HepG2 (cell line): Measurements from ENCODE around the gene GTPBP6. TPM values are rescaled to one million over a fixed set of nuclear protein-coding genes. Genes with fewer than 3 reads are reported as not detected.

ENCODE experiments used
- ATAC-seq: fragments of 200-7000 bp; cut with Tn5 transposase; 3 replicates; pipeline ENCODE4 v1.9.1; 2020; ENCODE audit warnings: mild to moderate bottlenecking, moderate library complexity
- BruUV-seq: library from RNA; stranded (reverse); fragments of 400-500 nt; replicated peaks from 2 replicates; lab custom pipeline; 2021; lab: Mats Ljungman, UMichigan
- CTCF ChIA-PET: fragments of 300-600 bp; formaldehyde crosslinking; extraction: SDS; loops from one replicate; lab custom pipeline; 2021; ENCODE audit warnings: low total read pairs, inconsistent platforms, low intra/inter-chr PET ratio; lab: Yijun Ruan, JAX
- POLR2A ChIA-PET: fragments of 350-600 bp; sonication (Branson Sonifier 250); formaldehyde crosslinking; loops from one replicate; lab custom pipeline; 2020; ENCODE audit warnings: antibody characterized with exemption, inconsistent platforms; lab: Yijun Ruan, JAX
- DNase-seq: peaks from one replicate; pipeline ENCODE4 v3.0.0-alpha.2; 2015; ENCODE audit warnings: low spot score
- FAIRE-seq: peaks from 3 replicates; lab custom pipeline; 2011; peaks lifted over from hg19 to GRCh38; lab: Jason Lieb, UNC
- H2AFZ ChIP-seq: one replicate; pipeline ENCODE4 v1.6.1; 2011; ENCODE audit warnings: low read length, inconsistent platforms
- H3K27ac ChIP-seq: fragments of 300-600 bp; 3 replicates; pipeline ENCODE4 v1.8.0; 2011; ENCODE audit warnings: mixed run types, mild to moderate bottlenecking, mixed read lengths, low read length, inconsistent platforms; ENCODE audit not compliant: insufficient read depth; ENCODE audit errors: extremely low read length
- H3K27me3 ChIP-seq, 2 experiments: fragments of 200-600 bp in 1 of 2; 2 replicates in 1 of 2; 3 replicates in 1 of 2; pipeline versions ENCODE4 v1.6.0 to v1.8.0; 2011; ENCODE audit warnings: low read length in 2 of 2, mild to moderate bottlenecking in 2 of 2, moderate library complexity in 2 of 2, inconsistent platforms in 1 of 2; ENCODE audit not compliant: insufficient read depth in 2 of 2, control insufficient read depth in 1 of 2
- H3K36me3 ChIP-seq, 2 experiments: fragments of 200-600 bp in 1 of 2; replicated peaks in 1 of 2; 2 replicates in 1 of 2; 3 replicates in 1 of 2; pipeline versions ENCODE4 v1.5.1 to v1.8.0; 2011; ENCODE audit warnings: low read length in 2 of 2, inconsistent platforms in 1 of 2; ENCODE audit not compliant: insufficient read depth in 2 of 2, control insufficient read depth in 1 of 2
- H3K4me1 ChIP-seq: 2 replicates; pipeline ENCODE4 v1.5.1; 2012; ENCODE audit warnings: low read length, inconsistent platforms; ENCODE audit not compliant: insufficient read depth
- H3K4me2 ChIP-seq: 2 replicates; pipeline ENCODE4 v1.6.0; 2011; ENCODE audit warnings: low read depth, low read length, inconsistent platforms
- H3K4me3 ChIP-seq, 3 experiments: fragments of 200-600 bp in 1 of 3; sonication (generic), shearing (Covaris generic) in 1 of 3; replicated peaks in 1 of 3; 2 replicates each; pipeline ENCODE4 v1.5.1; 2011 to 2016; ENCODE audit warnings: low read length in 3 of 3, inconsistent platforms in 2 of 3, low read depth in 2 of 3, mild to moderate bottlenecking in 2 of 3, control low read depth in 1 of 3, mixed read lengths in 1 of 3; ENCODE audit not compliant: insufficient read depth in 1 of 3
- H3K79me2 ChIP-seq: one replicate; pipeline ENCODE4 v1.6.1; 2011; ENCODE audit warnings: low read length, inconsistent platforms; ENCODE audit not compliant: insufficient read depth
- H3K9ac ChIP-seq: 2 replicates; pipeline ENCODE4 v1.6.0; 2011; ENCODE audit warnings: mild to moderate bottlenecking, low read depth, low read length, inconsistent platforms; ENCODE audit not compliant: insufficient read depth
- H3K9me3 ChIP-seq: 2 replicates; pipeline ENCODE4 v1.5.1; 2012; ENCODE audit warnings: mild to moderate bottlenecking, low read length
- H4K20me1 ChIP-seq: 2 replicates; pipeline ENCODE4 v1.6.0; 2011; ENCODE audit warnings: inconsistent platforms, mild to moderate bottlenecking, low read length, moderate library complexity; ENCODE audit not compliant: insufficient read depth
- HMG20A ChIP-seq: IDR thresholded peaks from 2 replicates; pipeline ENCODE4 v1.6.1; 2016; ENCODE audit warnings: borderline replicate concordance
- HNRNPL ChIP-seq: fragments of 200-400 bp; formaldehyde crosslinking; IDR thresholded peaks from 2 replicates; pipeline ENCODE4 v1.6.1; 2017; ENCODE audit warnings: mild to moderate bottlenecking, low read depth, low read length
- PAF1 ChIP-seq: IDR thresholded peaks from 2 replicates; pipeline ENCODE4 v1.6.1; 2016; ENCODE audit warnings: missing genetic modification reagents, missing compliant biosample characterization
- POLR2A ChIP-seq, 2 experiments: IDR thresholded peaks; 2 replicates each; pipeline ENCODE4 v1.6.1; 2011; ENCODE audit warnings: low read depth in 2 of 2, low read length in 2 of 2, mild to moderate bottlenecking in 1 of 2, moderate library complexity in 1 of 2; ENCODE audit not compliant: insufficient read depth in 1 of 2
- POLR2AphosphoS5 ChIP-seq: IDR thresholded peaks from 2 replicates; pipeline ENCODE4 v1.6.1; 2012; ENCODE audit warnings: low read depth, low read length
- POLR2G ChIP-seq: fragments of 200-400 bp; formaldehyde crosslinking; IDR thresholded peaks from 2 replicates; pipeline ENCODE4 v1.6.1; 2018; ENCODE audit warnings: mild to moderate bottlenecking, low read depth, low read length, moderate library complexity
- RBFOX2 ChIP-seq: fragments of 200-400 bp; formaldehyde crosslinking; IDR thresholded peaks from 2 replicates; pipeline ENCODE4 v1.6.1; 2017; ENCODE audit warnings: low read depth, mild to moderate bottlenecking, low read length
- SALL1 ChIP-seq: sonication (generic); formaldehyde crosslinking; IDR thresholded peaks from 2 replicates; pipeline ENCODE4 v1.8.0; 2022; ENCODE audit warnings: mild to moderate bottlenecking, missing genetic modification reagents
- TARDBP ChIP-seq: sonication (generic); formaldehyde crosslinking; IDR thresholded peaks from 2 replicates; pipeline ENCODE4 v1.8.0; 2022; ENCODE audit warnings: mild to moderate bottlenecking, missing genetic modification reagents
- TFE3 ChIP-seq: IDR thresholded peaks from 2 replicates; pipeline ENCODE4 v1.6.1; 2016
- ZFP90 ChIP-seq: sonication (generic); formaldehyde crosslinking; IDR thresholded peaks from 2 replicates; pipeline ENCODE4 v1.8.0; 2022; ENCODE audit warnings: missing genetic modification reagents, mild to moderate bottlenecking, inconsistent platforms, borderline replicate concordance
- ZNF124 ChIP-seq: sonication (generic); formaldehyde crosslinking; IDR thresholded peaks from 2 replicates; pipeline ENCODE4 v1.4.0; 2020; ENCODE audit warnings: missing genetic modification reagents
- ZNF556 ChIP-seq: sonication (generic); formaldehyde crosslinking; IDR thresholded peaks from 2 replicates; pipeline ENCODE4 v1.4.0; 2020; ENCODE audit warnings: mild to moderate bottlenecking, missing genetic modification reagents, borderline replicate concordance
- ZSCAN31 ChIP-seq: sonication (generic); formaldehyde crosslinking; IDR thresholded peaks from 2 replicates; pipeline ENCODE4 v1.5.0; 2020; ENCODE audit warnings: low read depth, mild to moderate bottlenecking, missing genetic modification reagents
- ZZZ3 ChIP-seq: sonication (generic); formaldehyde crosslinking; IDR thresholded peaks from 2 replicates; pipeline ENCODE4 v1.4.0; 2020; ENCODE audit warnings: missing genetic modification reagents, mild to moderate bottlenecking, borderline replicate concordance
- WGBS: methylation state at CpG from one replicate; pipeline ENCODE4 v1.1.6; 2017; ENCODE audit warnings: low lambda C conversion rate; 5-methylcytosine and 5-hydroxymethylcytosine counted together
- in situ Hi-C: cut with HindIII; loops from 2 replicates; pipeline ENCODE4 v1.10.0; 2017; ENCODE audit warnings: low pct_unique_long_range_greater_than_20kb; ENCODE audit not compliant: extremely low pct_ligation_motif_present
- intact Hi-C: fragments of 100-400 bp; cut with micrococcal nuclease; formaldehyde crosslinking; loops from one replicate; pipeline ENCODE4 v1.10.0; 2022; ENCODE audit not compliant: unreplicated experiment
- polyA plus RNA-seq, 8 experiments: library from polyadenylated mRNA; depleted of rRNA in 3 of 8; stranded (reverse) in 7 of 8; unstranded in 1 of 8; fragments of >200 nt; fragmentation: Illumina TruSeq in 4 of 8; extraction: Trizol in 4 of 8; gene quantifications; 2 replicates each; pipeline versions ENCODE4 v1.2.1 to v1.2.3, GENCODE V29; 2011 to 2016; ENCODE audit warnings: low read depth in 4 of 8, missing spikeins in 1 of 8, mixed read lengths in 1 of 8; ENCODE audit not compliant: insufficient read depth in 1 of 8
- total RNA-seq, 5 experiments: library from RNA; depleted of rRNA; stranded (reverse); fragments of >200 nt; fragmentation: Illumina TruSeq; extraction: Trizol; gene quantifications; 2 replicates each; pipeline ENCODE4 v1.2.3, GENCODE V29; 2016; ENCODE audit warnings: low read depth in 1 of 5
- TF ChIP-seq, protein P1 (sequence below): sonication (generic); formaldehyde crosslinking; IDR thresholded peaks from 2 replicates; pipeline ENCODE4 v1.4.0; 2020; ENCODE audit warnings: missing genetic modification reagents, mild to moderate bottlenecking, borderline replicate concordance
- TF ChIP-seq, protein P2 (sequence below): fragments of 450-650 bp; IDR thresholded peaks from 2 replicates; pipeline ENCODE4 v1.6.1; 2016

The GTPBP6 gene
- total and polyA plus RNA-seq, 2 of the 13 experiments (the other 11 are each of a cell fraction or from before 2014, with no cell fraction given) = 20.2 to 39.6 TPM

DNA sequence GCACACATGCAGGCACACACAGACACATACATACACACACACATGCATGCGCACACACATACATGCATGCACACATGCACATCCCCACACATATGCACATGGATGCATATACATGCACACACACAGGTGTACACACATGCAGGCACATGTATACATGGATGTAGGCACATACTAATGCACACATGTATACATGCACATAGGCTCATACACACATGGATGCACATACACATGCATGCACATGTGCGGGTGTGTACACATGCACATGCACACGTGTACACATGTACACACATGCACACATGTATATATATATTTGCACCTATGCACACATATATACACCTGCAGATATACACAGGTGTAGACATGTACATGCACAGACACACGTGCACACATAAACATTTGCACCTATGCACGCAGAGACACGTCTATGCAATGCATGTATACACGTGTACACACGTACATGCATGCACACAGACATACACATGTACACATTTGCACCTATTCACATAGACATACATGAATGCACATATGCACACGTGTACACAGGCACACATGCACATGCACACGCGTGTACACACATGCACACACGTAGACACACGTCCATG is 33.4 kb downstream of the GTPBP6 start:
- Histone ChIP-seq H2AFZ (no peak overlapping the region), H3K36me3 (peaks cover 36 to 69% of the 10 kb centered on the region in 2 experiments), H3K4me2 (no peak overlapping the region), H3K4me3 (no peak overlapping the region), H3K9ac (no peak overlapping the region), H3K79me2 (peaks cover 35% of the 10 kb centered on the region), H3K4me1 (peaks cover 33% of the 10 kb centered on the region), H3K27ac (no peak overlapping the region), H4K20me1 (peaks cover 62% of the 10 kb centered on the region), H3K9me3 (no peaks in the 10 kb centered on the region), H3K27me3 (no peaks in the 10 kb centered on the region)
- no peak for DNase-seq
- ATAC-seq = no peak
- ChIA-PET POLR2A (no interaction called here), CTCF (no interaction called here)
- no TSS peak for BruUV-seq
- intact Hi-C loops (no loop called here), in situ Hi-C loops (no loop called here)
- 92% methylated on average over 12 of the region's 13 CpGs for WGBS
- no peak for FAIRE-seq
- TF ChIP-seq ZNF124 (CRISPR knock-in tag) = no peak
- TF ChIP-seq, protein P1, sequence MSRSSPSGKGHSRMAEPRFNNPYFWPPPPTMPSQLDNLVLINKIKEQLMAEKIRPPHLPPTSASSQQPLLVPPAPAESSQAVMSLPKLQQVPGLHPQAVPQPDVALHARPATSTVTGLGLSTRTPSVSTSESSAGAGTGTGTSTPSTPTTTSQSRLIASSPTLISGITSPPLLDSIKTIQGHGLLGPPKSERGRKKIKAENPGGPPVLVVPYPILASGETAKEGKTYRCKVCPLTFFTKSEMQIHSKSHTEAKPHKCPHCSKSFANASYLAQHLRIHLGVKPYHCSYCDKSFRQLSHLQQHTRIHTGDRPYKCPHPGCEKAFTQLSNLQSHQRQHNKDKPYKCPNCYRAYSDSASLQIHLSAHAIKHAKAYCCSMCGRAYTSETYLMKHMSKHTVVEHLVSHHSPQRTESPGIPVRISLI = no peak
- TF ChIP-seq ZNF556 = 0 out of 2 replicates have a peak, but pooled peaks have one; percentile 61
- no peak for TF ChIP-seq ZSCAN31 (CRISPR knock-in tag)
- TF ChIP-seq HMG20A (CRISPR knock-in tag) = peak; percentile 14; the same call in 1 of the 2 replicates
- peak; percentile 4; the same call in 1 of the 2 replicates for TF ChIP-seq PAF1 (CRISPR knock-in tag)
- peak; percentile 47; the same call in 1 of the 2 replicates for TF ChIP-seq POLR2G
- TF ChIP-seq ZZZ3 (CRISPR knock-in tag) = 0 out of 2 replicates have a peak, but pooled peaks have one; percentile 66
- peak in 1 of 2 experiments; percentile 52; a peak in 2 of 4 replicates for TF ChIP-seq POLR2A (IDR thresholded peaks at IDR 0.05; ENCODE audit: insufficient read depth in 1 of 2, low read depth in 2 of 2, low read length in 2 of 2)
- no peak for TF ChIP-seq ZFP90 (CRISPR knock-in tag)
- TF ChIP-seq, protein P2, sequence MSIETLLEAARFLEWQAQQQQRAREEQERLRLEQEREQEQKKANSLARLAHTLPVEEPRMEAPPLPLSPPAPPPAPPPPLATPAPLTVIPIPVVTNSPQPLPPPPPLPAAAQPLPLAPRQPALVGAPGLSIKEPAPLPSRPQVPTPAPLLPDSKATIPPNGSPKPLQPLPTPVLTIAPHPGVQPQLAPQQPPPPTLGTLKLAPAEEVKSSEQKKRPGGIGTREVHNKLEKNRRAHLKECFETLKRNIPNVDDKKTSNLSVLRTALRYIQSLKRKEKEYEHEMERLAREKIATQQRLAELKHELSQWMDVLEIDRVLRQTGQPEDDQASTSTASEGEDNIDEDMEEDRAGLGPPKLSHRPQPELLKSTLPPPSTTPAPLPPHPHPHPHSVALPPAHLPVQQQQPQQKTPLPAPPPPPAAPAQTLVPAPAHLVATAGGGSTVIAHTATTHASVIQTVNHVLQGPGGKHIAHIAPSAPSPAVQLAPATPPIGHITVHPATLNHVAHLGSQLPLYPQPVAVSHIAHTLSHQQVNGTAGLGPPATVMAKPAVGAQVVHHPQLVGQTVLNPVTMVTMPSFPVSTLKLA = peak; percentile 92
- TF ChIP-seq POLR2AphosphoS5 = peak; percentile 46; the same call in 1 of the 2 replicates
- 0 out of 2 replicates have a peak, but pooled peaks have one; percentile 11 for TF ChIP-seq HNRNPL
- 0 out of 2 replicates have a peak, but pooled peaks have one; percentile 2 for TF ChIP-seq RBFOX2
- no peak for TF ChIP-seq TFE3 (CRISPR knock-in tag)
- no peak for TF ChIP-seq TARDBP (CRISPR knock-in tag)
- TF ChIP-seq SALL1 (CRISPR knock-in tag) = no peak; the same call in 1 of the 2 replicates
